A673 (cell line): ENCODE measurements around the gene RSPH10B2. TPM values are rescaled to one million over a fixed set of nuclear protein-coding genes. Genes with fewer than 3 reads are reported as not detected.
"Not testable (repeated sequence)": the region's sequence is repeated elsewhere in the genome, so short reads cannot be mapped to it uniquely, and the experiment has no call there.

Experiments used
- BruUV-seq: library from RNA; stranded (reverse); fragments of 400-500 nt; replicated peaks from 2 replicates; lab custom pipeline; 2021; lab: Mats Ljungman, UMichigan
- CTCF ChIA-PET: fragments of 300-600 bp; sonication (Branson Sonifier 250); formaldehyde crosslinking; loops from one replicate; lab custom pipeline; 2022; ENCODE audit warnings: antibody characterized with exemption; lab: Charles Lee
- POLR2A ChIA-PET: fragments of 300-600 bp; sonication (Branson Sonifier 250); formaldehyde crosslinking; loops from one replicate; lab custom pipeline; 2022; ENCODE audit warnings: antibody characterized with exemption; ENCODE audit not compliant: low non-redundant PET; lab: Charles Lee
- DNase-seq: peaks from one replicate; pipeline ENCODE4 v3.0.0-alpha.2; 2015; ENCODE audit warnings: low spot score
- H3K27ac ChIP-seq: fragments of 200-600 bp; sonication (generic); 2 replicates; pipeline ENCODE4 v1.5.1; 2016; ENCODE audit warnings: mixed run types, low read depth, mild to moderate bottlenecking, mixed read lengths, antibody characterized with exemption, low read length; ENCODE audit not compliant: poor library complexity, severe bottlenecking
- H3K27me3 ChIP-seq: fragments of 200-600 bp; sonication (generic); replicated peaks from 2 replicates; pipeline ENCODE4 v1.6.1; 2017; ENCODE audit warnings: mixed run types, low read depth, mild to moderate bottlenecking, mixed read lengths, antibody characterized with exemption, low read length; ENCODE audit not compliant: insufficient read depth, poor library complexity
- H3K36me3 ChIP-seq: fragments of 200-600 bp; sonication (generic); 2 replicates; pipeline ENCODE4 v1.6.1; 2016; ENCODE audit warnings: mixed run types, mild to moderate bottlenecking, mixed read lengths, antibody characterized with exemption, low read length; ENCODE audit not compliant: insufficient read depth, poor library complexity, severe bottlenecking
- H3K4me1 ChIP-seq: fragments of 200-600 bp; sonication (generic); 2 replicates; pipeline ENCODE4 v1.6.1; 2017; ENCODE audit warnings: mixed run types, mild to moderate bottlenecking, mixed read lengths, antibody characterized with exemption, low read length; ENCODE audit not compliant: insufficient read depth, poor library complexity, severe bottlenecking
- H3K4me3 ChIP-seq: fragments of 200-600 bp; sonication (generic); 2 replicates; pipeline ENCODE4 v1.5.1; 2016; ENCODE audit warnings: low read depth, mixed run types, mild to moderate bottlenecking, mixed read lengths, low read length; ENCODE audit not compliant: poor library complexity, severe bottlenecking
- H3K9me3 ChIP-seq: fragments of 200-600 bp; sonication (generic); 2 replicates; pipeline ENCODE4 v1.6.1; 2016; ENCODE audit warnings: mixed run types, low read depth, mild to moderate bottlenecking, mixed read lengths, antibody characterized with exemption, low read length; ENCODE audit not compliant: poor library complexity, severe bottlenecking
- intact Hi-C: fragments of 100-400 bp; cut with micrococcal nuclease; formaldehyde crosslinking; loops from one replicate; pipeline ENCODE4 v1.10.0; 2022; ENCODE audit not compliant: unreplicated experiment
- total RNA-seq: library from RNA; stranded (reverse); gene quantifications from 2 replicates; pipeline ENCODE4 v1.2.3, GENCODE V29; 2021

Gene RSPH10B2
- total RNA-seq, 1 experiment from 2014 or later: 0.34 TPM

DNA sequence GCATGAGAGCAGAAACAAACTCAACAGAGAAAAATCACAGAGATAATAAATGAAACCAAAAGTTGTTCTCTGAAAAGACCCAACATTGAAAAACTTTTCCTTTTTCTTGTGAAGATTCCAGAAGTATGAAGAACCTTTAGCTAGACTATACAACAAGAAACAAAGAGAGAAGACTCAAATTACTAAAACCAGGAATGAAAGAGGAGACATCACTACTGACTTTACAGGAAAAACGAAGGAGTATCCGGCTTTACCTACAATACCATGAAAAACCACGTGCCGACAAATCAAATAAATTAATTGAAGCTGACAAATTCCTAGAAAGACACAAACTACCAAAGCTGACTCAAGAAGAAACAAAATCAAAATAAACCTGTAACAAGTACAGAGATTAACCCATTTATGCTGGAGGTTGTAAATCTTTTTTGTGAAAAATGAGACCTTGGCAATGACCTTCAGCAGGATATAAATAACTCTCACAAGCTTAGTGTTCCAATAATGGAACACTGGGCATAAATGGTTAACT, 53.6 kb downstream of the RSPH10B2 start:
- H3K36me3 ChIP-seq, H3K4me3 ChIP-seq, CTCF ChIA-PET, H3K9me3 ChIP-seq, H3K27me3 ChIP-seq, DNase-seq, H3K4me1 ChIP-seq, BruUV-seq, intact Hi-C loops, H3K27ac ChIP-seq, POLR2A ChIA-PET: not testable (repeated sequence)

DNA sequence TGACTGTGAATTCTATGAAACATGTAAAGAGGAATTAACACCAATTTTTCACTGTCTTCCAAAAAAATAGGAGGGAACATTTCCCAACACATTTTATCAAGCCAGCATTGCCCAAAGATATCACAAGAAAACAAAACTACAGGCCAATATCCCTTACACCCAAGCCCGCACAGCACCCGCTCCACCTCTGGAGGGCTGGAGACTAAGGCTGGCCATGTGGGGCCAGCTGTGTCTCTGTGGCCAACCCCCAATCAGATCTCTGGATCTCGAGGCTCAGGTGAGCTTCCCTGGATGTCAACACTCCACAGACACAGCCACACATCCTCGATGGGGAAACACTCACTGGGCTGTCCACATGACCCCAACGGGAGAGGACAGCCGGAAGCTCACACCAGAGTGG, 54.1 kb downstream of the RSPH10B2 start:
- DNase-seq, BruUV-seq, H3K27ac ChIP-seq, H3K9me3 ChIP-seq, POLR2A ChIA-PET, H3K4me1 ChIP-seq, H3K36me3 ChIP-seq, H3K4me3 ChIP-seq, CTCF ChIA-PET, intact Hi-C loops, H3K27me3 ChIP-seq: not testable (repeated sequence)

DNA sequence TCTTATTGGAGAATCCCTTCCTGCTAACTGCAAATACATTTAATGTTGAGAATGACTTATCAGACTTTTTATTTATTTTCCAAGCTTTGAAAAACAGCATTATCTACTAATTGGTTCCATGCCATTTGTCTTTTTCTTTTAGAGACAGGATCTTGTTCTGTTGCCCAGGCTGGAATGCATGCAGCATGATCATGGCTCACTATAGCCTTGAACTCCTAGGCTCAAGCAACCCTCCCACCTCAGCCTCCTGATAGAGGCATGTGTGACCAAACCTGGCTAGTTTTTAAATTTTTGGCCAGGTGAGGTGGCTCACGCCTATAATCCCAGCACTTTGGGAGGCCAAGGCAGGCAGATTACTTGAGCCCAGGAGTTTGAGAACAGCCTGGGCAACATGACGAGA, 59.1 kb downstream of the RSPH10B2 start:
- DNase-seq, H3K9me3 ChIP-seq, H3K27me3 ChIP-seq, H3K4me1 ChIP-seq, H3K4me3 ChIP-seq, H3K27ac ChIP-seq, H3K36me3 ChIP-seq, intact Hi-C loops, CTCF ChIA-PET, BruUV-seq, POLR2A ChIA-PET: not testable (repeated sequence)

GRCh38 chr7:6815470-6815869, 61.6 kb downstream of the RSPH10B2 start:
- H3K4me3 ChIP-seq, H3K36me3 ChIP-seq, DNase-seq, H3K9me3 ChIP-seq, BruUV-seq, H3K27ac ChIP-seq, H3K27me3 ChIP-seq, H3K4me1 ChIP-seq, intact Hi-C loops, CTCF ChIA-PET, POLR2A ChIA-PET: not testable (repeated sequence)

DNA sequence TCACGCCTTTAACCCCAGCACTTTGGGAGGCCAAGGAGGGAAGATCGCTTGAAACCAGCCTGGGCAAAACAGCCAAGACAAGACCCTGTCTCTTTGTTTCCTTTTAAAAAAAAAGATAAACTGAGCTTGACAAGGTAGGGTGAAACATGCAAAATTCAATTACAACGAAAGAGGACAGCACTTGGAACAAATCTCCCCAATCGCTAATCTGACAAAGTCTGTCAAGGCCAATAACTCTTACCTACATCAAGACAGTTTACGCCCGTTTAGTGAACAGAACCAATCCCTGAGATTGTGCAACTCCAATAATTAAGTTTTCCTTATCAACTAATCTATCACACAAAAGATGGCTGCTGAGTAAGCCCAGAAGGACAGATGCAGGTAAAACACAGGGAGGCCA, 67.7 kb downstream of the RSPH10B2 start:
- POLR2A ChIA-PET, BruUV-seq, H3K27me3 ChIP-seq, H3K27ac ChIP-seq, intact Hi-C loops, CTCF ChIA-PET, DNase-seq, H3K9me3 ChIP-seq, H3K4me3 ChIP-seq, H3K36me3 ChIP-seq, H3K4me1 ChIP-seq: not testable (repeated sequence)

DNA sequence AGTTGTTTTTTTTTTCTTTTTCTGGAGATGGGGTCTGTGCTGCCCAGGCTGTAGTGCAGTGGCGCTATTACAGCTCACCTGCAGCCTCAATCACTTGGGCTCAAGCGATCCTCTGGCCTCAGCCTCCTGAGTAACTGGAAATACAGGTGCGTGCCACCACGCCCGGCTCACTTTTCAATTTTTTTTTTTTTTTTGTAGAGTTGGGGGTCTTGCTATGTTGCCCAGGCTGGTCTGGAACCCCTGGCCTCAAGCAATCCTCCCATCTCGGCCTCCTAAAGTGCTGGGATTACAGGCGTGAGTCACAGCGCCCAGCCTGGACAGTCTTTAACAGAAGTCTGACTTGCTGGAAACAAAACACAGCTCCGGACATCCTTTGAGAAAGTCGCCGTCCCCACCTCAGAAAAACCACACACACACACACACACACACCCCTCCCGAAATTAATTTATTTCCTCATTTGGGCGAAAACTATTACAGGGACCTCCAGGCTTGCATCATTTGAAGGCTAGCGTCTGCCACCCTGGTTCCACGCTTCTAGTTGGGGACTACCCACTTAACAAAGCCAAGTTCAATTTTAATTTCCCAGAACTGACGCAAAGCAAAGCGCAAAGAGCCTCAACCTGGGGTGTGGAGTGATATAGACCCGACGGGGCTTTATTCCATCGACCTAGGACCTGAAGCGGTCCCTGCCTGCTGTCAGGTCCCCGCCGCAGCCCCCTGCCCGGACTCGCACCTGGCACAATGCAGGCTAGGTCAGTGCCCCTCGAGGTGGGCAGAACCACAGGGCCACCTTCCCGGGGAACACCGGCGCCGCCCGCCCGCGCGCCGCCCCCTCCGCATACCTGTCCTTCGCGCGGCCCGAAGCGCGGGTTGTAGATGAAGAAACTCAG, 71.6 kb downstream of the RSPH10B2 start:
- not testable (repeated sequence) for BruUV-seq

More for the DNA sequence above, 71.6 kb downstream of the RSPH10B2 start:
- DNase-seq, H3K27ac ChIP-seq, POLR2A ChIA-PET, intact Hi-C loops, H3K27me3 ChIP-seq, H3K4me1 ChIP-seq, H3K36me3 ChIP-seq, CTCF ChIA-PET, H3K9me3 ChIP-seq: not testable (repeated sequence)
- peak overlapping the region; percentile 49 for H3K4me3 ChIP-seq
